HG03378 (cell line): ENCODE measurements around the gene ST6GALNAC3.

Experiments used
- ATAC-seq: cut with Tn5 transposase; IDR thresholded peaks from one replicate; pipeline ENCODE4 v1.9.1; 2021; ENCODE audit warnings: mild to moderate bottlenecking, moderate library complexity; ENCODE audit not compliant: unreplicated experiment

ST6GALNAC3 gene

DNA sequence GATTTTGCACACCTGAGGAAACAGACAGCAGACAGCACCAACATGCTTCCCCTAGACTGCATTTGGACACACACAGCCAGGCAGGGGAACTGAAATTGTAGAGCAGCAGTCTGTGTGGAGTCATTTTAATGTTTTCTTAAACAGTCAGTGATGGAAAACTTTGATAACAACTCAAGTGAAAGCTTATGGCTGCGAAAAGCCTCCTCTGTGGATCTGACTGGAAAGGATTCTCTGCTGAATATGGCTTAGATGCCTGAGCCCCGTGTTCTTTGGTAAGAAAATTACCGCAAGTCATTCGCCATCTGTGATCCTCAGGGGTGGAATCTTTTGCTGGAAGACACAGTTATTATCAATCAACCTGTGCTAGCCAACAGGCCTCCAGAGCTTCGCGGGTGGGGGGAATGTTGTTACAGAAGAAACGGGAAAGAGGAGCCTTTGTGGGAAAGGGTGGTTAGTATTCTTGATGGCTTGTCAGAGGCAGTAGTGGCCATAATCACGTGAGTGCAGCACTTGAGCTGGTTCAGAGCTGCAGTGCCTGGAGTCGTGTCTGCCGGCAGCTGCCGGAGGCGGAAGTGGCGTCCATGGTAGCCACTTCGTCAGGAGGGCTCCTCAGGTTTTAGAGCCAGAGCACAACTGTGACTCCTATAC is 204.7 kb downstream of the ST6GALNAC3 start:
- no peak for ATAC-seq

DNA sequence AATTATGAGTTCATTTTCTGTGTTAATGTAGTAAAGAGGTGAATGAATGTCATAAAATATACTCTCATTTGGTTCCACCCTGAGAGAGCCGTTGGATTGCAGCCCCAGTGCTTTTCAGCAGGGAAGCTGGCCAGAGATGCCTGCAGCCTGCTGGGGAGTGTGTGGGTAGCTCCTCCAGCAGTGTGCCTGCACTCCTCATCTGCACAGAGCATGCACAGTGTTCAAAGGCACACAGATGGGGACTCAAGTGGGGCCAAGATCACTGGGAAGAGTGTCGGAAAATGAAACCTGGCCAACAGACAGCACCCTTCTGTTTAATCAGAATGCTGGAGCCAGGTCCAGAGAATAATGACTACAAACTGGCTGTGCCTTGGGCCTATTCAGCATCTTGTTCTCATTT is 206.8 kb downstream of the ST6GALNAC3 start:
- ATAC-seq, result no peak

- no peak for ATAC-seq
These were observed 210.3 kb downstream of the ST6GALNAC3 start for GRCh38 chr1:76284842-76285241.

- ATAC-seq, result no peak
These were observed 211.1 kb downstream of the ST6GALNAC3 start for GRCh38 chr1:76285578-76286135.

DNA sequence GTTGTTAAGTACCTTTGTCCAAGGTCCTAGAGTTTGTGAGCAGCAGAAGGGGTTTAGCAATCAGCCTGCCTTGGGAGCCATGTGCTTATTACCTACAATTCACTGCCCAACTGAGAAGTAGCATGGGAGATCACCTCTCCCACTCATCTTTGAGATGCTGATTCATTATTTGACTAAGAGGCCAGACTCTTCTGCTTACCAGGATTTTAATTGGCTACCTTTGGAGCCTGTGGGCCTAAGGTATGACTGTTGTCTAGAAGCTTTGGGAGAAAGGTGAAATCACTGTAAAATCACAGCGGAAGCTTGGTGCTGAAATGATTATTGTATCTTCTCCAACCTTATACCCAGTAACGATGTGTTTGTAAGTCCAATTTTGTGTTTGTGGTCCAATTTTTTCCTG is 213.4 kb downstream of the ST6GALNAC3 start:
- ATAC-seq, result no peak

GRCh38 chr1:76288758-76289483 is 214.4 kb downstream of the ST6GALNAC3 start:
- ATAC-seq, result no peak

DNA sequence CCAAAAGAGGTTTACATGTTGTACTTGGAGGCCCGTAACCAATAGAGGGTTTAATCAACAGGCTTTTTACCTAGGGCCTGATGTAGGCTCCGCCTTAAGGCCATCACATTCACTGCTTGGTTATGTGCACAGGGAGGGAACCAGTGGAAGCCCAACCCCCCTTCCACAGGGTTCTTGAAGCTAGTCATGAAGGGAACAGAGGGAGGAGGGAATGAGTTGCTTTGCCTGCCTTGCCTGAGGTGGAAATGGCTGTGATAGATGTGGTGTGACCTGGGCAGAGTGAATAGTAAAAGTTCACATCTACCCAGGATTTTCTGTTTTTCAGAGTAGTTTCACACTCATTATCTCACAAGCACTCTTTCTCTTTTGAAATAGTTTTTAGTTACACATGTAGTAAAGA is 215.1 kb downstream of the ST6GALNAC3 start:
- ATAC-seq, result no peak

DNA sequence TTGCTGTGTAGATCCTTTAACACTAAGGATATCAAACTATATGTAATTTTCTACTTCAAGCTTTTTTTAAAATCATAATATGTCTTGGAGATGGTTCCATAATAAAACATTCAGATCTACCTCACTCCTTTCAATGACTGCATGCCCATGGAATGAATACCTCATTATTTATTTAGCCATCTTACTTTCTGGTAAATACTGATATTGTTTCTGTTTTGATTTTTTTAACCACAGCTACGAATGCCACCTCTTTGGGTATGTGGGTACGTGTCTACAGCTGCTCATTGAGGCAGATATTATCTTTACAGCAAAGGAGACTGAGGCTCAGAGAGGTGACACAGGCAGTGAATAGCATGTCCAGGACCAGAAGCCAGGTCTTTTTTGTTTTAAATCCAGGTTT is 215.7 kb downstream of the ST6GALNAC3 start:
- ATAC-seq, result no peak

DNA sequence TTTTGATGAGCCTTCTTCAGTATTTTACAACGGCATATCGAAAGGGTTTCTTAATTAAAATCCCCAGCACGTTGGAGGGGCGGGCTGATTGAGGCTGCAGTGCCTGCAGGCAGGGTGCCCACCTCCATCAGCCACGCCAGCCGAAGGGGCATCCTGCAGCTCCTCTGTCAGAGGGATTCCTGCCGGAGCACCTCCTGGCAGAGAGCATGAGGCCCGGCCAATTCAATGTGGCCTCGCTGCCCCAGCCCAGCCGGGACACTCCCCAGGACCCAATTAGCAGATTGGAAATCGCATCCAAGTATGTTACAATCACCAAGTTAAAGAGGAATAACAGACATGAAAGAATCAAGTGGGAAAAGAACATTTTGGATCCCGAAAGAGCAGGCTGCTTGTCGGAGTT is 216.6 kb downstream of the ST6GALNAC3 start:
- ATAC-seq, result no peak

GRCh38 chr1:76291737-76292136 is 217.2 kb downstream of the ST6GALNAC3 start:
- no peak for ATAC-seq

GRCh38 chr1:76292418-76293184 is 218.1 kb downstream of the ST6GALNAC3 start:
- ATAC-seq, result peak; percentile 82

DNA sequence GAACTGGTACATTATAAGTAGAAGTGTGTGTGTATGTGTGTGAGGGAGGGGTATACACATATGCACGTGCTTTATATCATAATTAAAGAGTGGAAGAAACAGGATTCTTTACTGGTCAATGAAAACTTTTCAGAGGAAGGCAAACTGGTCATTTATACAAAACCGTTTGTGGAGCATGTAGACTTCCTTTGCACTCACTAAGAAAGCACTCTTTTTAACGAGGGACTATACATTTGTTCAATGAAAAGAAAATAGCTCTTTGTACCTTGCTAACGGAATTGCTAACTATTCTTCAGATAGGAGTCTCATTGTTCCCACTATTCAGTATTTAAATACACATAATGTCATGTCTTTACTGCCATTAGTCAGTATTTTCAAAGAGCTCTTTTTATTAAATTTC is 219.3 kb downstream of the ST6GALNAC3 start:
- no peak for ATAC-seq

DNA sequence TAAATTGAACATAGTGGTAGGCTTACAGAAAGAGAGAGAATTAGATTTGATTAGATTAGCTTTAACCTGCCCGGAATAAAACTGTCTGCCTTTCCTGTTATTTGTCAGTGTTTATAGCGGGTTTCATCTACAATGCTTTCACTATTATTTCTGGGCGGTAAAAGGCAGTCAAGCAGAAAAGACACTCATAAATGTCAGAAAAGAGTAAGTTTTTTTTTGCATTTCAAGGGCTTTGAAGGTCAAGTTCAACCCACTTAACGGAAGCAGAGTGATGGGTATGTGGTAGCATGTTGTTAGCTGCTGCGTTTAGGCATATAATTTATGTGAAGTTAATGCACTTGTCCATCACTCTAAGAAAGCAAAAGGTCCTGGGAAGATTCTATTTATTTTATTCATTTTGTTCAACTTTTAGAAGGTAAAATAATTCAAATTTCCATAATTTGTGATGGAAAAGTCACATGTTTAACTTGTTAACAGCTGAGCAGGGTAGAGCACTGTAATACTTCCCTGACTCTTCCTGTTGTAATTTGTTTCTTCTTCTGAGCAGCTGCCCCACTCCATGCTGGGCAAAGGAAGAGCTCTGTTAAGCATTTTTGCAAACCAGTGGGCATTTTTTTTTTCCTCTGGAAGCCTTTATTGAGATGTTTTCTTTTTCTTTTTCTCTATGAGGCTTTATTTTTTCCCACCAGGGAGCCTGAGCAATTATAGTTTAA is 220.1 kb downstream of the ST6GALNAC3 start:
- ATAC-seq, result peak; percentile 85

DNA sequence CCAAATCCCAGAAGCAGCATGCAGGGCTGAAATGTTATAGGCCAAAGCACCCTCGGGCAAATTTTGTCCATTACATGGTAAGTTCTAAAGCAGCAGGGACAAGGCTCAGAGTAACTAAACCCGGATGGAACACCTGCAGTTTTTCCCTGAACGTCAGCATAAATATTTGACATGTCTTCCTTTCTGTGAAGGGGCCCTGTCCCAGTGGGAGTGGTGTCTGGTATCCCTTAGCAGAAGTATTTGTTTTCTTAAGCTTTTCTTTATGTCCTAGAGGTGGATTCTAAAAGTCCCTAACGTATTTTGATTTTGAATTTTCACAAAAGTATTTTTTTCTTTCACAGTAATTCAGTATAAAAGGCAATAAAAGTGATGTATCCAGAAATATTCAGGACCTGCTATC is 223.9 kb downstream of the ST6GALNAC3 start:
- no peak for ATAC-seq

DNA sequence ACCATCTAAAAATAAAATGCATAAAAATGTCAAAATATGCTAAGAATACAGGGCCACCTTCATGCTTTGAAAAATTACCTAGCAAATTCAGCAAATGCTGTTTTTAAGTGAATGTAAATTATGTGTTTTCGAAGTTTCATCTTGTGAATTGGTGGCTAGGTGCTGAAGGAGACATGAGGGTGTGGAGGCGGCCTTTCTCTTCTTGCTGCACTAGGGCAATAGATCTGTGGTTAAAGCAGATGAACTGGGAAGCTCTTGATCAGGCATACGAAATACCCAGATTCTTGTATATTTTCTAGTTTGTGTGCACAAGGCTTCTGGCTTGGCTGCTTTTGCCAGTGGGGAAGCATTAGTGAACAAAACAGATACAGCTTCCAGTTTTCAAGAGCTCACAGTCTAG is 224.5 kb downstream of the ST6GALNAC3 start:
- no peak for ATAC-seq

GRCh38 chr1:76300556-76300955 is 226.0 kb downstream of the ST6GALNAC3 start:
- no peak for ATAC-seq

DNA sequence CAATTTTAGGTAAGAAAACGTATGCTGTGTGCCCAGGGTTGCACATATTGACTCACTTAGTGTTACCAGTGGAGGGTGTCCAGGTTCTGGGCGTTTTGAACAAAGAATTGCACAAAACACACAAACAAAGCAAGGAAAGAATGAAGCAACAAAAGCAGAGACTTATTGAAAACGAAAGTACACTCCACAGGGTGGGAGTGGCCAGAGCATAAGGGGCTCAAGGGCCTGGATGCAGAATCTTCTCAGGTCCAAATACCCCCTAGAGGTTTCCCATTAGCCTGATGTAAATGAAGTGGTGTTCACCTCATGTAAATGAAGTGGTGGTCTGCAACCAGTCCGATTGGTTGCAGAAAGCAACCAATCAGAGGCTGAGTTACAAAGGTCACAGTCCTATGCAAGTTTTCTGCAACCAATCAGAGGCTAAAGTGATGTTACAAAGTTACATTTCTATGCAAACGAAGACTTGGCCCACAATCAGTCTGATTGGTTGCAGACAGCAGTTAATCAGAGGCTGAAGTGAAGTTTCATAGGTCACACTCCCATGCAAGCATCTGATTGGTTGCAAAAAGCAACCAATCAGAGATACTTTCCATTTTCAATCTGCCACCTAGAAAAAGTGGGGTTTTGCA is 228.3 kb downstream of the ST6GALNAC3 start:
- no peak for ATAC-seq

- no peak for ATAC-seq
These were observed 228.8 kb downstream of the ST6GALNAC3 start for GRCh38 chr1:76303340-76303717.

DNA sequence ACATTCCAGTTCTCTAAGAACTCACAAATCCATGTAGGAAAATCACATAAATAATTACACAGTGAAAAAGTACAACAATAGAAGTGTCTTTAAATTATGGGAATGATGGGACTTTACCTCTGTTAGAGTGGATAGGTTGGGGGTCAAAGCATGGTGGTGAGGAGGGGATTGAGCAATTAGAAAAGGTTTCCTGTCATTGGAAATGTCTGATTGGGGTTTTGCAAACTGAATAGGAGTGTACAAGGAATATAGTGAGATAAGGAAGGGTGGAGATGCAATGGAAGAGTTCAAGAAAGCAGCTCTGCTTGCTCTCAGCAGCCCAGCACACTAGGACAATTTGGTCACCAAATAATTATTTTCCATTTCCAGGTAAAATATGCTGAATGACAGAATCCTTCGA is 238.8 kb downstream of the ST6GALNAC3 start:
- ATAC-seq, result no peak

DNA sequence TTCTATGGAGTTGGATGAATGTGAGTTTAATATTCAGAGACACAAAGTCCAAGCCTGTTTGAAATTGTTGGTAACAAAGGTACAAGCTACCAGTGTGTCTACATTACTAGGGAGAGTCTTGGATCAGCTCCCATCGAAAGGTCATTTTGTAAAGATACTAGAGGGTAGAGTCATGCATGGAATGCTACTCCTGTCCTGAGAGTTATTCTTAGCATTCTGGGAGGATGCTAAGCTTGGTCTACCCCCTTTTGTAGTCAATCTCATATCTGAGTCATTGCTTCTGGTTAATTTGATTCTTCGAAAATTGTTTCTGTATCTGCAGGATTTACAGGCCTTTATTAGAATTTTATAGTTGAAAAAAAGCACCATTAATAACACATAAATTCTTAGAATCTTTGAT is 240.2 kb downstream of the ST6GALNAC3 start:
- ATAC-seq, result no peak
